HG03139 (cell line): ENCODE data around the gene HRK.

Experiments used
- ATAC-seq: cut with Tn5 transposase; IDR thresholded peaks from one replicate; pipeline ENCODE4 v1.9.1; 2021; ENCODE audit not compliant: unreplicated experiment

The HRK gene

GRCh38 chr12:116870306-116870705 lies 10.9 kb downstream of the HRK start:
- no peak for ATAC-seq

- no peak for ATAC-seq
Observed at GRCh38 chr12:116867523-116867922, 13.7 kb downstream of the HRK start.

GRCh38 chr12:116864371-116865160 lies 16.7 kb downstream of the HRK start:
- no peak for ATAC-seq

- no peak for ATAC-seq
Observed at GRCh38 chr12:116863275-116863767, 17.9 kb downstream of the HRK start.

GRCh38 chr12:116862167-116862566 lies 19.1 kb downstream of the HRK start:
- no peak for ATAC-seq

- ATAC-seq: peak; percentile 93
Observed at GRCh38 chr12:116861320-116861719, 19.9 kb downstream of the HRK start.

- no peak for ATAC-seq
Observed at GRCh38 chr12:116860263-116860662, 21.0 kb downstream of the HRK start.

- no peak for ATAC-seq
Observed at GRCh38 chr12:116859079-116859478, 22.2 kb downstream of the HRK start.

- ATAC-seq: no peak
Observed at GRCh38 chr12:116856729-116857128, 24.5 kb downstream of the HRK start.

- ATAC-seq: no peak
Observed at GRCh38 chr12:116855744-116856470, 25.3 kb downstream of the HRK start.

- no peak for ATAC-seq
Observed at GRCh38 chr12:116853507-116853906, 27.7 kb downstream of the HRK start.

GRCh38 chr12:116852303-116852702 lies 28.9 kb downstream of the HRK start:
- no peak for ATAC-seq

GRCh38 chr12:116849216-116849615 lies 32.0 kb downstream of the HRK start:
- no peak for ATAC-seq

GRCh38 chr12:116843085-116843484 lies 38.2 kb downstream of the HRK start:
- ATAC-seq: no peak

- no peak for ATAC-seq
Observed at GRCh38 chr12:116839287-116839830, 41.9 kb downstream of the HRK start.

- no peak for ATAC-seq
Observed at GRCh38 chr12:116838365-116838764, 42.9 kb downstream of the HRK start.

- ATAC-seq: no peak
Observed at GRCh38 chr12:116837097-116837496, 44.1 kb downstream of the HRK start.

GRCh38 chr12:116835484-116835883 lies 45.8 kb downstream of the HRK start:
- ATAC-seq: no peak

- ATAC-seq: no peak
Observed at GRCh38 chr12:116833474-116833873, 47.8 kb downstream of the HRK start.

GRCh38 chr12:116832353-116832752 lies 48.9 kb downstream of the HRK start:
- ATAC-seq: no peak

GRCh38 chr12:116827432-116827831 lies 53.8 kb downstream of the HRK start:
- no peak for ATAC-seq

- no peak for ATAC-seq
Observed at GRCh38 chr12:116821291-116821690, 60.0 kb downstream of the HRK start.
